ENCODE results near the gene HNRNPU.
"Not testable (repeated sequence)": the region's sequence is repeated elsewhere in the genome, so short reads cannot be mapped to it uniquely, and the experiment has no call there.

Gene HNRNPU

DNA sequence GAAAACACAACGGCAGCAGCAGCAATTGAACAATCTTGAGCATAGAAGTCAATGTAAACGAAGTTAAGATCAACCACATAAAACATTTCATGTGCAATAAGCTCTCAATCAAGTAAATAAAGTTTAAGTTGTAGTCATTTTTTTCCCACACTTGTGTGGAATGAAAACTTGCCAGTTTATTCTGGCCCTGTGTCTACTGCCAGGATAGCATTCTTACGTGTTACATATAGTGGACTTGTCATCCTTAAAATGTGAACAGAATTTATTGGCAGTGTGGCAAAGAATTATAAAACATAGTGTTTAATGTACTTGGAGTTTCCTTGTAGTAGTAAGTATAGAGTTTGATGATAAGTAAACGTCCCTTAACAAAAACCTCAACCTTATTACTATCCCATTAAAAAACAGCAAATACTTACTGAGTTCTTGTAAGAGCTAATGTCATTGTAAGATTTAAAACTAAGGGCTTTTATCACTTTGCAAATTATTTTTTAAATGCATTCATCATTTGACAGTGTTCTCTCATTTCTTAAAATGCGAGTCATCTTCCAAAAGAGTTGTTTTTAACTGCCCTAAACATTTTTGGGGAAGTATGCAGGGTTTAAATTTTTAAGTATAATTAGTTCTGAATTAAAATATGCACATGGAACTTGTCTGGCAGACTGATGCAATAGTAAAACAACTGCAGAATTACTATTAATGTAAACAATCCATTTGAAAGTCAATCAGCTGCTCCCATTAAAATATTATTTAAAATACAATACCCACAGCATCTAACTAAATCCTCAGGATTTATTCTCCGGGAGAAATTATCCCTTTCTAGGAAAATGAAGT is 21.0 kb downstream of the HNRNPU start:
- no peak for DNase-seq

DNA sequence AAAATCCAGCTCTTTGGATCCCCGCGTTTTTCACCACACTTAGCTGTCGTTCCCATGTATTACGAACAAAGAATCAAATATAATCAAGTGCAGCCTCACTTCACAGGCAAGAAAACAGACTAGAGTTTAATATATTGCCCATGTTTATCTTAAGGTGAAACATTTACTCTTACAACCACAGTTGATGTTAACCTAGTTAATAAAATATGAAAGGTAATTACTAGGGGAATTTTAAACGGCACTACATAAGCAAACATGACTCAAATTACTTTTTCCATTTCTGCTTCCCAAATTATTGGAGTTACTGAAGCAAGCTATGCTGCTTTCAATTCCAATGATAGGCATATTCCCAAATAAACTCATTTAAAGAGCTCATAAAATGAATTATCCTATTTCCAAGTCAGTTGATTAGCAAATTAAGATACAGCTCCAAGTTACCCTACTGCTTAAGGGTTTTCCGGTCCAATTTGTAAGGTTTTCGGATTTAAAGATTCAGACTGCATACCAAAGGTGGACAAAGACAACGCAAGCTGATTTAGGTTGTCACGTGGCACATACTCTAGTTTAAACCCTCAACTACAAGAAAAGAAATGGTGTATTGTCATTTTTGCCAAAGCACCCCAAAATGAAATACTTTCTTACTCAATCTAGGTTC is 22.9 kb downstream of the HNRNPU start:
- DNase-seq = no peak

DNA sequence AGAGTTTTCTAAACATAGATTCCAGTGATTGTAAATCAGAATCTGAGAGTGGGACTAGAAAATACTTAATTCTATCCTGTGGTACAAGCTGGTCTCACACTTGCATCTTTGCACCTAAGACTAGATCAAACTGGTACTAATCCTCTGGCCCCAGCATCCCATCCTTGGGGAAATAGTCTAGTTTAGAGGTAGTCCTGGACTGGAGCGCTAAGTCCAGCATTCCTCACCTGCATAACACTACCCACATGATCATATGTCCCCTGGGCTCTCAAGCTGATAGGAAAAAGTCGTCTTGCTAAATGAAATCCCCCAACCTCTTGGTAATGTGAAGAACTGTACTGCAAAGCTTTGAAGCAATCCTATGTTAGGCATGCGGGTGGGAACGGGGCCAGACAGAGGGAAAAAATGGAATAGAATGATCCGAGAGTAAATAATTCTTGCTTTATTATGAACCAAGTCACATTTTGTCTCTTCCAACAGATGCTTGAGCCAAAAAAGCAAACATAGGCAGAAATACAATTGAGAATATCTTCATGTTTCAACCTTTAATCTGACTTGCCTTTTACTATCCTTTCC is 24.0 kb downstream of the HNRNPU start:
- peak in 1 of 58 donors; percentile 25 for DNase-seq

DNA sequence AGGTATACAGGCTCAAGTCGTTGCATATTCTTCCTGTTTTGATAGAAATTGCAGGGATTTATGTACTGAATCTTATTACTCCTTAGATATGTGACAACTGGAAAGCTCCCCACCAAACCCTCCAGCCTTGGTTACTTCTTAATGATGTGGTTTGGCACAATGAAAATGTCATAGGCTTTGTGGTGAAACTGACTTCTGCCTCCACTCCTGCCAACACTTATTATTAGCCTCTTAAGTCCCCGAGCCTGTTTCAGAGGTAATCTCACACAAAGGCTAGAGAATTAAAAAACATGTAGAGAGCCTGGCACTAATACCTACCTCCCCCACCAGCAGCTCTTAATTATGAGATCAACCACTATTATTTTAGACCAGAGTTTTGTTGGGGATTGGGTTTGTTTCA is 24.7 kb downstream of the HNRNPU start:
- DNase-seq = no peak

DNA sequence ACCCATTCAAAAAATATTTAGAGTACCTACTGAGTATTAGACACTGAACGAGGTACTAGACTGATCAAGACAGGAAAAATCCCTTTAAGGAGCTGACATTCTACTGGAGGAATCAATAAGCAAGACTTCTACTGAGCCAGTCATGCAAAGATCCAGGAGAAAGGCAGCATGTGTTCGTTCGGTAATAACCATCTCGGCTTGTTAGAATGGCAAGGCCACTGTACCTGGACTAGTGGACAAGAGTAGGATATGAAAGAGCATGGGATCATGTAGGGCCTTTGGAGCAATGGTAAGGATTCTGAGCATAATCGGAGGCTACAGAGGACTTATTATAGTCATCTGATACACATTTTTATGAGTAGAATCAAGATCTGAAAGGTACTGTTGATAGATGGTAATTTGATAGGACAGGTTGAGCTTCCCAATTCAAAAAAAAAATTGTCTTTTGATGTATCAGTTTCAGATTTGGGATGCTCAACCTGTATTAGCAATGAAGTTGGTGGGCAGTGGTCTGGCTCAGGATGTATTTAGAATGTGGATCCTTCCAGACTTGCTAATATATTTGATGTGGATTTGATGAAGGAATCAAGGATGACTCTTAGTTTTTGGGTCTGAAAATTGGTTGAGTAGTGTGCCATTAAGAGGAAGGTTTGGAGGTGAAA is 26.6 kb downstream of the HNRNPU start:
- no peak for DNase-seq

DNA sequence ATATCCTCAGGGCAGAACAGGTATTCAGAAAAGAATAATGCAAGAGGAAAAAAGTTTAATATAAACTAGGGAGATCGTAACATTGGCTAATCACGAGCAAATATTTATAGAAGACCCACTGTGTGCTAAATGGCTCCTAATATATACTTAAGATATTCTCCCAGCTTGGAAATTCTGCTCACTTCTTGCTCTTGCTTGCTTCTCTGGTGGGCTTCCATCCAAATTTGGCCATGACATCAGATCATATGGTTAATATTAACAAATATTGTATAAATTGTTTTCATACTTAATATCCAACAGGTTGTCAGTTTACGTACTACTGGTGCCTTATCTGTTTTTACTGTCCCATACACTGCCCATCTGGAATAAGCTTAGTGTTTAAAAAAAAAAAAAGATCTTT is 27.8 kb downstream of the HNRNPU start:
- no peak for DNase-seq

DNA sequence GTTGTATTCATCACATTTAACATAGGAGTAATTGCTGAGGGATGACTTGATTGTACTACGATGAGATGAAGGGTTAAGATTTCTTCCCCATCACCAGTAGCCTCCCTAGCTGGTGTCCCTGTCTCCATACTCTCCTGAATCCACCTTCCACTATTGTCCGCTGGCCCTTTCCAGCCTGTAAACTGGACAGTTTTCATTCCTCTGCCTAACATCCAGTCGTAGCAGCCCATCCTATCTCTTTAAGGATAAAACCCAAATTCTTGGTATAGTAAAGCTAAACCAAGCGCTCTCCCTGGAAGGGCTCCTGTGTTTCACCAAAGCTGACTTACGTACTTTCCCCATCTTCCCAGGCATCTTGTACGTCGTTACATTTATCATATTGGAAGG is 28.2 kb downstream of the HNRNPU start:
- DNase-seq = peak in 14 of 58 donors; percentile 4 to 44 (median 20)

DNA sequence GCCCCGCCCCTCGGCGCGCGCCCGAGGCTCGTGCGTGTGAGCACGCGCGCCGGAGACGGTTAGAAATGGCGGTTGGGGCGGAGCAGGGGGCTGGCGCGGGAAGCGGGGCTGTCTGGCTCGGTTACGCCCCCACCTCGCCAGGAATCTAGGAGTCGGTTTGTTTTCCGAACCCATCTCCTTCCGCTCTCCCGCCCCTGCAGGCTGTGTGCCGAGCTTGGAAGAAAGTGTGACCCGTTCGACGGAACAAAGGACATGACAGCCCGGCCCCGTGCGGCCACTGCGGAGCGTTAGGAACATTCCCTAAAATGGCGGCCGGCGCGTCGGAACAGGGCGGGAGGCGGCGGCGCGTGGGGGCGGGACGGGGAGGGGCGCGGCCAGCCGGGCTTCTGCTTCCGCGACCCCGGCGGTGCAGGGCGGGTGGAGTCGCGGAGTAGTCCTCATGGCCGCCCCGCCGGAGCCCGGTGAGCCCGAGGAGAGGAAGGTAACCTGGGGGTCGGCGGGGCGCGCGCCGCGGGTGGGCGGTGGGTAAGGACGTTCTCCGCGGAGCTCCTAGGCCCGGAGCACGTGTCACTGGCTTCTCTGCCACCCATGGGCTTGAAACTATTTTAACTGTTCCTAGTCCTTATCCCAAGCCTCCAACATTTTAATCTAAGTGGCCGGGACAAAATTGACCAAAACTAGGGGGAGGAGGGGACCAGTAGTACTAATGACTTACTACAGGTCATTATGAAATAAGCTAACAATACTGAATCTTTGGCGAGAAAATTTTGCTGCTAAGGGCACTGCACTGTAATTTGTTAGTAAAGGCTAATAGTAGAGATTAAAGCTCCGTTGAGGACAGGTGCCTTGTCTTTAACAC is 28.8 kb downstream of the HNRNPU start, which contains the start of gene COX20:
Gene COX20 (plus strand): TSS at position 383 of the 859 bp plus-strand sequence. CDS start 57 bp downstream, at position 440.
- DNase-seq = peak; percentile 82 to 99 (median 92)

DNA sequence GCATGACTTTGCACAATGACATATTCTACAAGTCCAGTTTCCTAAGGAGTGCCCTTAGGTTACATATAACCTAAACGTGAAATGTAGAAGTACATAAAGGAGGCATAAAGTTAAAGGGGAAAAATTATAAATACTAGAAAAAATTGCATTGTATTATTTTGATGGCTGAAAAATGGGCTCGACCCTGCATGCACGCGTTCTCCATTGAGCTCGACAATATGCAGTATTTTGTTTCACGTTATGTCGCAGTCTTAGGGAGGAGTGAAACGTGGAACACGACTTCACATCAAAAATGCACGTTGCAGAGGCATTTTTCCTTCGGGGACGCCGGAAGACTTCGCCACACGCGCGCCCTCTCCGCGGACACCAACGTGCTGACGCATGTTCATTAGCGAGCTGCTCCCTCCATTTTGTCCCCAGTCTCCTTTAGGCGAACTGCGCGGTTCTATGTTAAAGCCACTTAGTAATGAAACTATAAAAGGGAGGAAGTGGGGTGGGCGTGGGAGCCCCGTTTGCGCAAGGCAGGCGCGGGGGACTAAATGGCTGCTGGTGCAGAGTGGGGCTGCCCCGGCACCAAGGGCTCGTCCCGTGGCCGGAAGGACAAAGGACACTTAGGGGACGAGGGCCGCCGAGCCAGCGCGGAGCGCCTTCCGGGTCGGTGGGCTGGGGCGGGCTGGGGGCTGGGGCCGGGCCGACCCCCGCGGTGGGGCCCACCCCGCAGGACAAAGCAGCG is 29.6 kb downstream of the HNRNPU start:
- peak in 49 of 58 donors; percentile 32 to 97 (median 92) for DNase-seq

DNA sequence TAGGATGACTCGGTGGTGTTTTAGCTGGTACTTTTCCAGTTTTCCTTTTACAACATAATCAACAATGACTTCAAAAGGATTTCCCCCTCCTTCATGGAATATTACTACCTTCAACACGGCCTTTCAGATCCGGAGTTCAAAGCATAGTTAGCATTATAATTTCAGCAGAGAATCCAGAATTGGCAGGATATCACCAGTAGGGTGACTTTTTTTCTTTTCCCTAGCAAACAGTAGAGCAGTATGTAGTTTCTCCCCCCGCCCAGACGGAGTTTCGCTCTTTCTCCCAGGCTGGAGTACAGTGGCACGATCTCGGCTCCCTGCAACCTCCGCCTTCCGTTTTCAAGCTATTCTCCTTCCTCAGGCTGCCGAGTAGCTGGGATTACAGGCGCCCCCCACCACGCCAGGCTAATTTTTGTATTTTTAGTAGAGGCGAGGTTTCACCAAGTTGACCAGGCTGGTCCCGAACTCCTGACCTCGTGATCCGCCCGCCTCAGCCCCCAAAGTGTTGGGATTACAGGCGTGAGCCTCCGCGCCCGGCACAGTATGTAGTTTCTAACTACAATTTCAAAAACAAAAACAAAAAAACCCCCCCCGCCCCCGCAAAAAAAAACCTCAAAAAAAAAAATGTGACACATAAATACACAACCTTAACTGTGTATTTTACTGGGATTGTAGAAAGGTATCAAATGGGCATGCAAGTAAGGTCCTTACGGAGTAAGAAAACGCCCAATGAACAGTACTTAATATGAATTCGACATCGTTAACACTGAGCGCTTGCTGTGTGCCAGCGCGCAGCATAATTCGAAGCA is 30.4 kb downstream of the HNRNPU start:
- DNase-seq = peak in 47 of 58 donors; percentile 7 to 68 (median 31)

DNA sequence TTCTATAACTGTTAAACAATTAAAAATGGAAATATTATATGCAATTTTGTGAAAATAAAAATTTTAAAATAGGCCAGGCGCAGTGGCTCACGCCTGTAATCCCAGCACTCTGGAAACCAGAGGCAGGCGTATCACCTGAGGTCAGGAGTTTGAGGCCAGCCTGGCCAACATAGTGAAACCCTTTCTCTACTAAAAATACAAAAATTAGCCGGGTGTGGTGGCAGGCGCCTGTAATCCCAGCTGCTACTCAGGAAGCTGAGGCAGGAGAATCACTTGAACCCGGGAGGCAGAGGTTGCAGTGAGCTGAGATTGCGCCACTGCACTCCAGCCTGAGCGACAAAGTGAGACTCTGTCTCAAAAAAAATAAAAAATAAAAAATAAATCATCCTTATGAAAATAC is 31.1 kb downstream of the HNRNPU start:
- not testable (repeated sequence) for DNase-seq

DNA sequence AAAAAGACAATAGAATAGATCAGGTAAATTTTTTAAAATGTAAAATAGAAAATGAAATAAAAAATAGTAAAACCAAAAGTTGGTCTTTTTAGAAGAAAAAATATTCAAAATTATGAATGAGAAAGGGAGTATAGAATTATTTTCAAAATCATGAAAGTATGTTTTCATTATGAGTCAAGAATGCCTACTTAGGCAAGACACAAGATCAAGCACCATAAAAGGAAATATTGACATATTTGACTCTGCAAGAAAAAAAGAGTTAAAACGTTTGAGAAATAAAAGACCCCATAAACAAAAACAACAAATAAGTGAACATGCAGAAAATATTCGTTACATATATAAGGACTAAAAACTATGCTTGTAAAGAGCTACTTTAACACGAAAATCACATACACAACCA is 33.7 kb downstream of the HNRNPU start:
- no peak for DNase-seq

DNA sequence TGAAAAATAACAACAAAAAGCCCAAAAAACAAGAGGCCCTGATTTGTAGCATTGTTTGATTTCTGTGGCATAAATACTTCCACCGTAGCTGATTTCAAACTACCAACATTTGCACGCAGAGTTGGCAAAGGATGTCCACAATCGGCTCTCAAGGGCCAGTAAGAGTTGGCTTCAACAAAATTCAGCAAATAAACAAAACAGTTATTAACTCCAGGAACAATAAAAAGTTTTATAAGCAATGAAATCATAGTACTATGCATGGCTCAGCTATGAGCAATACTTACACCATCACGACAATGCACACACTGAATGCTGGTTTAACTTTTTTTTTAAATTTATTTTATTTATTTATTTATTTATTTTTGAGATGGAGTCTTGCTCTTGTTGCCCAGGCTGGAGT is 37.6 kb downstream of the HNRNPU start:
- DNase-seq = no peak

DNA sequence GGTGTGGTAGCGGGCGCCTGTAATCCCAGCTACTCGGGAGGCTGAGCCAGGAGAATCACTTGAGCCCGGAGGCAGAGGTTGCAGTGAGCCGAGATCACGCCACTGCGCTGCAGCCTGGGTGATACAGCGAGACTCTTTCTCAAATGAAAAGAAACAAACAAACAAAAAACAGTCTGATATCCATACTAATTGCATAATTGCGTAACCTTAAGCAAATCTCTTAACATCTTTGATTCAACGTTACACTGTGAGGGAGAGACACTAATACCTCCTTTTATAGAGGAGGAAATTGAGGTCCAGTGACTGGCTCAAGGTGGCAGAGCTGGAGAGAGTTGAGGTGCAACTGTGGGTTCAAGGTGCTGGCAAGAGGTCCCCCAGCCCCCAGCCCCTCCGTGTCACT is 41.5 kb downstream of the HNRNPU start:
- DNase-seq = no peak

DNA sequence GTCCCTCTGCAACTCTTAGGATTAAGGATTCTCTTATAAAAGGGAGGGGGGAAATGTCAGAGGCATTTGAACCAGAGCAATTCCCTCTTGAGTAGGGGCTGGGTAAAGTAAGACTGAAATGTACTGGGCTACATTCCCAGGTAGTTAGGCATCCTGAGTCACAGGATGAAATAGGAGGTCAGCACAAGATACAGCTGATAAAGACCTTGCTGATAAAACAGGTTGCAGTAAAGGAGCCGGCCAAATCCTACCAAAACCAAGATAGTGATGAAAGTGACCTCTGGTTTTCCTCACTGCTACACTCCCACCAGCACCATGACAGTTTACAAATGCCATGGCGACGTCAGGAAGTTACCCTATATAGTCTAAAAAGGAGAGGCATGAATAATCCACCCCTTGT is 43.2 kb downstream of the HNRNPU start:
- DNase-seq = no peak

DNA sequence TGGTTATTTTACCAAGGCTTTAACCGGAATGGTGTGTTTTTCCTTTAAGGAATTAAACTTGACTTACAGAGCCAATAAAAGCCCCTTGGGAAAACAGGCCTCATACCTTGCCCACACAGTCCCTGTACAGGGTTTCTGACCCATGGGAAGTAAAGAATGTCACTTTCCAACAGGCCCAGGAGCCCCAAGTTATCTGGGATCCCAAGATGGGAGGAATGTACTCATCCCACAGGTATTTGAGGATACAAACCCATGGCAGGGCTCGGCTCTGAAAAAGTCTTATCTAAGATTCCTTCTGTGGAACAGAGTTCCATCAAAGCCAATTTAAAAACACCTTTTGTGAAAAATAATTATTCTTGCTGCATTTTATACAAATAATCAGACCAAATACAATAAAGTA is 44.2 kb downstream of the HNRNPU start:
- no peak for DNase-seq

DNA sequence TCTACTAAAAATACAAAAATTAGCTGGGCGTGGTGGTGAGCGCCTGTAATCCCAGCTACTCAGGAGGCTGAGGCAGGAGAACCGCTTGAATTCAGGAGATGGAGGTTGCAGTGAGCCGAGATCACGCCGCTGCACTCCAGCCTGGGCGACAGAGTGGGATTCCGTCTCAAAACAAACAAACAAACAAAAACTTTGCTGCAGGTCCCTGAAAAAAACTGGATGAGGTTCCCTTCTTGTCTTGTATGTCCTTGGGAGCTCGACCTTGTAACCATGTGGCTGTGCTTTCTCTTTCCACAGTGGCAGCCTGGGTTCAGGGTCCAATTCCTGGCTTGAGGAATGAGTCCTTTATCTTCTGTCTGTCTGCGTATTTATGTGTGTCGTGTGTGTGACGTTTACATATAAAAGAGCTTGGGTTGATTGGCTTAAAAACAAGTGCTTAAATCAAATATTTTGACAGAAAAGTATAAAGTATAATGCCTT is 46.9 kb downstream of the HNRNPU start:
- no peak for DNase-seq

DNA sequence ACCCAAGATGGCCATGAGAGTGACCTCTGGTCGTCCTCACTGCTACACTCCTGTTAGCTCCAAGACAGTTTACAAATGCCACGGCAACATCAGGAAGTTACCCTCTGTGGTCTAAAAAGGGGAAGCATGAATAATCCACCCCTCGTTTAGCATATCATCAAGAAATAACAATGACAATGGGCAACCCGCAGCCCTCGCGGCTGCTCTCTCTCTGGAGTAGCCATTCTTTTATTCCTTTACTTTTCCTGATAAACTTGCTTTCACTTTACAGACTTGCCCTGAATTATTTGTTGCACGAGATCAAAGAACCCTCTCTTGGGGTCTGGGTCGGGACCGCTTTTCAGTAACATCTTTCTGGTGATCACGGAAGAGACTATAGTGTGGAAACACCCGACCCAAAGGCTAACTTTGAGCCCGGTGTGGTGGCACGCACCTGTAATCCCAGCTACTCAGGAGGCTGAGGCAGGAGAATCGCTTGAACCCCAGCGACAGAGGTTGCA is 48.7 kb downstream of the HNRNPU start:
- no peak for DNase-seq

DNA sequence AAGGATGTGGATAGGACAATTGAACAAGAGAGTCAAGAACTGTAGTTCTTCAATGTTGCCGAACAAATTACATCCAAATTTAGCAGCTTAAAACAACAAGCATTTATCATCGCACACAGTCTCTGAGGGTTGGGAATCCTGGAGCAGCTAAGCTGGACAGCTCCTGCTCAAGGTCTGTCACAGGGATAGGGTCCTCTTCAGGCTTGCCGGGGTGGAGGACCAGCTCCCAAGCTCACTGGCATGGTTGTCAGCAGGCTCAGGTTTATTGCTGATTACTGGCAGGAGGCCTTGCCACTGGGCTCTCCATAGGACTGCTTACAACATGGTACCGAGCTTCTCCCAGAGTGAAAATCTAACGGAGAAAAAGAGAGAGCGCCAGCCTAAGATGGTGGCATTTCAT is 51.0 kb downstream of the HNRNPU start:
- DNase-seq = no peak

All from anterior cingulate cortex (tissue), 58 donors.